RWPE2 (cell line): ENCODE results near the gene SLC4A3.
"Not testable (repeated sequence)": the region's sequence is repeated elsewhere in the genome, so short reads cannot be mapped to it uniquely, and the experiment has no call there.

Experiments used
- ATAC-seq: fragments of 200-7000 bp; cut with Tn5 transposase; 3 replicates; pipeline ENCODE4 v1.9.1; 2021; ENCODE audit warnings: low read depth
- DNase-seq: peaks from one replicate; pipeline ENCODE4 v3.0.0-alpha.2; 2020; ENCODE audit warnings: low spot score
- H3K27ac ChIP-seq: fragments of 450-650 bp; 2 replicates; pipeline ENCODE4 v1.5.1; 2017; ENCODE audit warnings: mild to moderate bottlenecking; ENCODE audit not compliant: poor library complexity, severe bottlenecking
- H3K27me3 ChIP-seq: fragments of 250-450 bp; sonication (Bioruptor Pico); 2 replicates; pipeline ENCODE4 v1.5.1; 2021; ENCODE audit warnings: mild to moderate bottlenecking, moderate library complexity; ENCODE audit not compliant: insufficient read depth, poor library complexity, severe bottlenecking
- H3K36me3 ChIP-seq: fragments of 250-450 bp; sonication (Bioruptor Pico); 2 replicates; pipeline ENCODE4 v1.5.1; 2020; ENCODE audit warnings: low read depth, mild to moderate bottlenecking, moderate library complexity
- H3K4me1 ChIP-seq: fragments of 250-450 bp; sonication (Bioruptor Pico); 2 replicates; pipeline ENCODE4 v1.5.1; 2021; ENCODE audit warnings: mild to moderate bottlenecking, moderate library complexity; ENCODE audit not compliant: insufficient read depth, poor library complexity, severe bottlenecking
- H3K4me3 ChIP-seq: fragments of 250-450 bp; sonication (Bioruptor Pico); 2 replicates; pipeline ENCODE4 v1.5.1; 2021; ENCODE audit warnings: mild to moderate bottlenecking, moderate library complexity; ENCODE audit not compliant: severe bottlenecking
- H3K9me3 ChIP-seq: fragments of 250-450 bp; sonication (Bioruptor Pico); 2 replicates; pipeline ENCODE4 v1.5.1; 2021; ENCODE audit warnings: mild to moderate bottlenecking, moderate library complexity; ENCODE audit not compliant: severe bottlenecking
- CTCF ChIP-seq: fragments of 450-650 bp; IDR thresholded peaks from one replicate; pipeline ENCODE4 v1.5.1; 2017; ENCODE audit warnings: mild to moderate bottlenecking, moderate library complexity; ENCODE audit not compliant: poor library complexity, severe bottlenecking

The SLC4A3 gene

GRCh38 chr2:219681694-219682300, 54.4 kb downstream of the SLC4A3 start:
- H3K4me3 ChIP-seq = no peak overlapping the region
- no peaks in the 10 kb centered on the region for H3K36me3 ChIP-seq
- H3K4me1 ChIP-seq = peaks cover 27% of the 10 kb centered on the region
- H3K9me3 ChIP-seq = no peaks in the 10 kb centered on the region
- H3K27ac ChIP-seq = peak overlapping the region; percentile 49
- DNase-seq = no peak
- no peak for ATAC-seq
- H3K27me3 ChIP-seq = no peaks in the 10 kb centered on the region
- TF ChIP-seq CTCF = no peak

GRCh38 chr2:219683474-219683873, 56.0 kb downstream of the SLC4A3 start:
- not testable (repeated sequence) for H3K9me3 ChIP-seq, DNase-seq, H3K36me3 ChIP-seq, ATAC-seq, H3K4me3 ChIP-seq, H3K27me3 ChIP-seq
- Histone ChIP-seq H3K27ac (peak overlapping the region; percentile 95), H3K4me1 (peaks cover 44% of the 10 kb centered on the region)

DNA sequence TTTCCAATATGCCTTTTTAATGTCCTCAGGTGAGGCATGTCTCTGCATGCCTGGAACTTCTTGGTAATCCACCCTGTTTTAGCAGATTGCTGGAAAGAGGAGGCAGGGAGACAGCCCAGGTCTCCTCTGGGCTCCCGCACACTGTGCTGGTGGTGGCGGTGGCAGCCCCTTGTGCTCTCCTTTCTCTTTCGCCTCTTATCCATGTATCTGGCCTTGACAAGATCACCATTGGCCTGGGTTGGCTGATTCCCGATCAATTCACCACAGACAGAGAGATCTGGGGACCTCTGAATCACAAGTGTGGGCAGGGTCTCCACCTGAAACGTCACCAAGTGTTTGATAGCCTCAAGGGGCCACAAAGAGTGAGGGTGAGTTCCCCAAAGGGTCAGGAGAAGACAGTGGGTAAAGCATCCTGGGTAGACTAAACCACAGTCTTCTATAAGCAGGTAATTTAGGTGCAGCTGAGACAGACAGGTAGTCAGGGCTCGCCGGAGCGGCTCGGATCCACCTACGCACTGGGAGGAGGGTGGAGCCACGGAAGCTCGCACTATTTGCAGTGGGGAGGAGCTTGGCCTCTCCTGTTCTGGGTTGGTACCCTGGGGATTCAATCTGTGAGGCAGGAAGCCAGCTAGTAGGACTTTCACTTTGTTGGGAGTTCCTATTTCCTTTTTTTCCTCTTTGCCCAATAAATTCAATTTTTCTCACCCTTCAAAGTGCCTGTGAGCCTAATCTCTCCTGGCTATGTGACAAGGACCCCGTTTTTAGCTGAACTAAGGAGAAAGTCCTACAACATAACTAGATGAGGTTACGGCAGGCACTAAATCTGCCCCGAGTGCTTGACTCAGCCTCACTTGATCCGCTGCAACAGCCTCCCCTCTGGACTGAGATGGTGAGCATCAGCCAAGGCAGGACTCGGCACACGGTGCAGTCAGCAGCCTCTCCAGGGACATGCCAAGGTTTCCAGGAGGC, 57.6 kb downstream of the SLC4A3 start:
- ATAC-seq (peak; percentile 90), DNase-seq (peak; percentile 94)
- Histone ChIP-seq H3K27me3 (no peaks in the 10 kb centered on the region), H3K9me3 (no peaks in the 10 kb centered on the region), H3K27ac (peak overlapping the region; percentile 95), H3K4me1 (peaks cover 55% of the 10 kb centered on the region), H3K4me3 (peak overlapping the region; percentile 47), H3K36me3 (no peaks in the 10 kb centered on the region)
- no peak for TF ChIP-seq CTCF

GRCh38 chr2:219687272-219687671, 59.8 kb downstream of the SLC4A3 start:
- Histone ChIP-seq H3K27ac (peak overlapping the region; percentile 95), H3K36me3 (no peaks in the 10 kb centered on the region), H3K9me3 (no peaks in the 10 kb centered on the region), H3K4me3 (no peak overlapping the region), H3K27me3 (no peaks in the 10 kb centered on the region), H3K4me1 (peaks cover 56% of the 10 kb centered on the region)
- no peak for TF ChIP-seq CTCF
- ATAC-seq = no peak
- DNase-seq = no peak

GRCh38 chr2:219687882-219688559, 60.6 kb downstream of the SLC4A3 start:
- H3K27me3 ChIP-seq = no peaks in the 10 kb centered on the region
- TF ChIP-seq CTCF = no peak
- no peak overlapping the region for H3K4me3 ChIP-seq
- ATAC-seq (no peak), DNase-seq (peak; percentile 67)
- peaks cover 56% of the 10 kb centered on the region for H3K4me1 ChIP-seq
- H3K9me3 ChIP-seq = no peaks in the 10 kb centered on the region
- H3K36me3 ChIP-seq = no peaks in the 10 kb centered on the region
- H3K27ac ChIP-seq = peak overlapping the region; percentile 95
